Suprapubic skin (tissue), 4 donors: ENCODE measurements around the gene BDNF.

Experiments used
- CTCF ChIP-seq, 2 donors: fragments of 200-600 bp in 1 of 2; fragments of 450-650 bp in 1 of 2; sonication (generic) in 1 of 2; IDR thresholded peaks; one replicate each; pipeline ENCODE4 v1.5.1; 2016 to 2019; ENCODE audit warnings: antibody characterized with exemption in 2 of 2, mild to moderate bottlenecking in 1 of 2, moderate library complexity in 1 of 2
- POLR2A ChIP-seq, 2 donors: fragments of 450-650 bp; IDR thresholded peaks; one replicate each; pipeline ENCODE4 v1.6.1; 2017; ENCODE audit warnings: antibody characterized with exemption in 2 of 2, mild to moderate bottlenecking in 2 of 2, moderate library complexity in 2 of 2
- POLR2AphosphoS5 ChIP-seq, 3 donors: sonication (generic); formaldehyde crosslinking; IDR thresholded peaks; one replicate each; pipeline ENCODE4 v1.6.1; 2017; ENCODE audit warnings: antibody characterized with exemption in 3 of 3

GRCh38 chr11:27681664-27682063 is 18.6 kb downstream of the BDNF start:
- TF ChIP-seq POLR2A (IDR thresholded peaks at IDR 0.05) (no peak), CTCF (IDR thresholded peaks at IDR 0.05) (no peak), POLR2AphosphoS5 (IDR thresholded peaks at IDR 0.05) (no peak)
